HG03378 (cell line): Measurements from ENCODE around the gene MLIP.

Source experiments
- ATAC-seq: cut with Tn5 transposase; IDR thresholded peaks from one replicate; pipeline ENCODE4 v1.9.1; 2021; ENCODE audit warnings: mild to moderate bottlenecking, moderate library complexity; ENCODE audit not compliant: unreplicated experiment

The MLIP gene

GRCh38 chr6:54273214-54273820 is 162.1 kb downstream of the MLIP start:
- no peak for ATAC-seq

- ATAC-seq, result no peak
Observed at GRCh38 chr6:54274383-54274782, 163.1 kb downstream of the MLIP start.

DNA sequence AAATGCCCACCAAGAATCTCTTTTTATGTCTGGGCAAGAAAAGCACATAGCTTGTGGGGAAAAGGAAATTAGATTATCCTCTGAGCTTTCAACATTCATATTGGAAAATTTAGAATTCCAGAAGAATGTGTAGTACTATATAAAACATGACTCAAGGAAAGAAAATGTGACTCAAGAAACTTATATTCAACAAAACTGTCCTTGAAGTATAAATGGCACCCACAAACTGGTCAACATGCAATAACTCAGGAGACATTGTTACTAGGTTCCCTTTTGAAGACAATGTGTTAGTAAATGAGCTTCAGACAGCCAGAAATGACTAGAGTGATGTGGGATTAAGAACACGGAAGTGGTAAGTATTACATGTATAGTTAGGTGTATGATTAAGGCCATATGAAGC is 170.9 kb downstream of the MLIP start:
- no peak for ATAC-seq

DNA sequence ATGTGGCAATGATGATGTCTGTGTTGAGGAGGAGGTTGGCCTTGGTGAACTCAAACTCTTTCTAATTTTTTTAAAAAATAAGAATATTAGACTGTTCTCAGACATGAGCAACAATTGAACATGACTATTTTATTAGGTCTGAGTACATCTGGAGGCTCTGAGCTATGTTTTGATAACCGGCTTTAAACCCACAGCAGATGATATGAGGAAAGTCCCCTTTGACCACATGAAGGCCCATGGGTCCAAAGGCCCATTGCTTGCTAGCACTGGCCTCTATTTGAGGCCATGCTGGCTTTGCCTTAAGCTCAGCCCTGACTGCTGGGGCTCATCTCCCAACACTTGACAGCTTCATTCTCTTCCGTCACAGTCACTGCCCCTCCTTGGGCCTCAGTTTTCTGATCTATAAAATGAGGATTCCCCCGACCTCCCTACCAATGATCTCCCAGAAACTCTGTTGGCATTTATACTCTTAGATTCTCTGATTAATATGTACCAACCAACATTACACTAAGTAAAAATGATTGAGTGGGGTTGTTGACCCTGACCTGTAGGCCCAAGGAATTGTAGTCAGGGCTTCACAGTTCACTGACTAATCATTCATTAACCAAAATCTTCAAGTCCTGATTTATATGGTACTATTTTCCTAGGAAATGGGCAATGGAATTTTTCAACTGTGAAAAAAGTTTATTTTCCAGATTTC is 173.1 kb downstream of the MLIP start:
- no peak for ATAC-seq

DNA sequence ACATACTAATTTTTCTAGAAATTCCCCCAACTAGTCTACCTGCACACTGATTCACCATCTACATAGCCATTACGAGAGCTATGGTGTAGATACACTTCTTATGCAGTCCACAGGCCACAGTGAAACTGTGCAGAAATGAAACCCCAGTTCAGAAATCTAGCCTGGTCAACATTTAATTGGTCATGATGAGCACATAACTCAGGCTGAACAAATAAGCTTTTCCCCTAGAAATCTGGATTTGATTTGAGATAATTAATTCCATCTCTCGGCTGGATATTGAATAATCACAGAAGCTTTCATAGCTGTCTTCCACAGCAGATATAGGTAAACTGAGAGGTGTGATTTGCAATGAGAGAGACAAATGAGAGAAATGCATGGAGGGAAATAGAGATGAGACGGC is 174.4 kb downstream of the MLIP start:
- ATAC-seq, result no peak

DNA sequence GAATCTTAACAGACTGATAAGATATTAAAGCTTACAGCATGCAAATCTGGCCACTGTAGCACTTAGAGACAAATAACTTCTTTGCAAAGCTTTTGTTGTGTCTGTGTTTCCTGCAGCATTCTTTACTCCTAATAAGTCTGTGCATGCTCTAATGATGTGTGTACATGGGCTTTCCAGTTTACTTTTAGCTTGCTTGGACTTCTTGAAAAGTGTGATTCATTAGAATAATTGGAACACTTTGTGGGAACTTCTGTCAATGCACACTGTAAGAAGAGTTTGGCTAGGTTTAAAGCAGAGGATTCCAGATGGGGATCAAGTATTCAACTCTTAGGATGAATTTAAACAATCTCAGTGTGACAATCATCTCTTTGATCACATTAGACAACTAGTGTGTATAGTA is 174.9 kb downstream of the MLIP start:
- ATAC-seq, result no peak

GRCh38 chr6:54288474-54288873 is 177.2 kb downstream of the MLIP start:
- no peak for ATAC-seq

GRCh38 chr6:54289426-54289825 is 178.2 kb downstream of the MLIP start:
- ATAC-seq, result no peak

GRCh38 chr6:54291146-54291545 is 179.9 kb downstream of the MLIP start:
- ATAC-seq, result peak; percentile 70

DNA sequence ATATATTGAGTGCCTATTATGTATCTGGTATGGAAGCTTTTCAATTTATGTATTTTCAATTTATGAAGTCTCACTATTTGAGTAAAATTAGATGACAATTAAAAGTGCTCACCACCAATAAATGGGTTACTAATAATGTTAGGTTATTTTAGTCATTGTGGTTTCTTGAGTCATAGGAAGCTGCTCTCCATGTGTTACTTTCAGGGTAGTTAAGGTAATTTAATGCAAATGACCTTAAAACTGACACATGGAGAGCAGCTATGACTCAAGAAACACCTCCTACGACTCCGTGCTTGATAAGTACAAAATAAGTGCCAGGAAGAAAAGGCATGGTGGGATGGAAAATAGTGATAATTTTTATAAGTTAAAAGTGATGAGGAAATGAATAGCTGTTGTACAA is 180.5 kb downstream of the MLIP start:
- ATAC-seq, result peak; percentile 94

DNA sequence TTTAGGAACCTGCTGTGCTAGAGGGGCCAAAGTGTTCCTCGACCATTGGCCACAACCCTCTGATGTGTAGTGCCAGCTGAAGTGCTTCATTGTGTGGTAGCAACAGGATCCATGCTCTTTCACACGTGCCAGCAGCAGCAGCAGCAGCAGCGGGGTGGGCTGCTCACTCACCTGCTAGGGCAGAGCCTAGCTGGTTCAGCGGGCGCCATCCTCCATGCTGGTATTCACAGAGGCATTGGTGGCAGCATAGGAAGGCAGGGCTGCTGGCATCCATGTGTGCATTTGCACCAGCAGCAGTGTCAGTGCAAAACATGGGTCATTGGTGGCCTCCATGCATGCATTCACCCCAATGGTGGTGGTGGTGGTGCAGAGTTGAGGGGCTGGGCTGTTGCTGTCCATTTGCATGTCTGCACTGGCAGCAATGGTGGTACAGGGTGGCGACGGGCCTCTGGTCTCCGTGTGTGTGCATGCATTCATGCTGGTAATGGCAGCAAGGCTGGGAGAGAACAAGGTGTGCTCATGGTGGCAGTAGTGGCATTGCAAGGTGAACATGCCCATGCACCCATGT is 183.8 kb downstream of the MLIP start:
- ATAC-seq, result no peak

DNA sequence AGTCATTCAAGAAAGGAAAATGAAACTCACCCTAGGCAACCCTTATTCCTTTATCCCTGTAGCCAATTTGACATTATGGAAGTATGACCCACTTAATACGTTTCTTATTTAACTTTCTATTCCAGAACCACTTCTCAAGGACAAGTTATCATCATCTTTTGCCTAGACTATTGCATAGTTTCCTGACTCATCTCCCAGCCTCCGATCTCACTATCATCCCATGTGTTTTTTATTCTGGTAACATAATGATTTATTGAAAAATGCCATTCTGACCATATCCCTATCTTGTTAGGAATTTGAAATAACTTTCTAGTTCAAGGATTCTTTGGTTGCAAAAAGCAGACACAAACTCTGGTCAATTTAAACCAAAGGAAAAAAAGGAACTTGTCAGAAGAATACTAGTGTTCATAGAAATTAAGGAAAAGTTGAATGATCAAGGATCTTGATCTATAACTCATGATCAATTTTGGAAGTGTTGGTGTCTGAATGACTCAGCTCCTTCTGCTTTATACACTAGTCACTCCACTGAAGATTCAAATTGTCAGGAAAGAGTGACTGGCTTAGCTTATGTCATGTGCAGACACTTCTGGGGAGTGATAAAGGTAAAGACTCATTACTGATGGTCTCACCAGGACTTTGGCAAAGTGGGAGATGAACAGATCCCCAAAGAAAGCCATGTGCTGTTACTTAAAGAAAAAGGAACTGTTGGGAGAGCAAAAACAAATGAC is 188.5 kb downstream of the MLIP start:
- no peak for ATAC-seq

DNA sequence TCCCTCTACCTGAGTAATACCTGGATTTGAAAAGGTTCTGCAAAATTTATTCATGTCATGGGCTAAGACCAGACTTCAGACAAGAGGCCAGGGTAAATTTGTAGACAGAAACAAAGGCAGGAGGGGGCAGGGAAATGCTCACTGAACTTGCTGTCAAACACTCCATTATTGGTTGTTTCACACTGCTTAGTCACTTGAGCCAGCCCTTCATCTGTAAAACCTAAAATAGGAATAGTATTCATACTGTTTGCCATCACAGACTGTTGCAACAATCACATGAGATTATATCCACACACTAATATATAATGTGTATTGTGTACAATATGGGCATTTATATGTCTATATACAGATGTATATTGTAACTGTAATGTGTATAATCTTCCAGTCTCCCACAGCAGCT is 190.5 kb downstream of the MLIP start:
- ATAC-seq, result no peak

DNA sequence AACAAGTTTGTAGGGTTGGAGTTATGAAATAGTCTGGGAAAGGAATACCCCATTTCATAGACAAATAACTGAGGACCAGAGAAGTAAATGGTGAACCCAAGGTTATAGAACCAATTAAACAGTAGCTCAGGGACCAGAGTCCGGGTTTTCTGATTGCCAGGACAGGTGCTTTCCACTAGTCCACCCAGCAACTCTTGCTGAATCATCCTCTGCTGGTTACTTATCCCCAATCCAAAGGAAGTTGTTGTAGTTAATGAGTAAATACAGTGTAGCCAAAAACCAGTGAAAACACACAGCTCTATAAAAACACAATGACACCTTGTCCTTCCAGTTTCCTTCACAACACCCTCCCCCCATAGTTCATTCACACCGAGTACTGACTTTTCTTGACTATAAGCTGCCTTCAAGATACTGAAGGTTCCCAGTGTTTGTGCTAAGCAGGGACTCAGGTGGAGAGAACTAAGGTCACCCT is 196.2 kb downstream of the MLIP start:
- ATAC-seq, result peak; percentile 76

- peak; percentile 48 for ATAC-seq
Observed at GRCh38 chr6:54308289-54308985, 197.2 kb downstream of the MLIP start, which contains the start of gene TINAG. TINAG (plus strand) TSS chr6:54308441; CDS start chr6:54308551, 110 bp downstream.

DNA sequence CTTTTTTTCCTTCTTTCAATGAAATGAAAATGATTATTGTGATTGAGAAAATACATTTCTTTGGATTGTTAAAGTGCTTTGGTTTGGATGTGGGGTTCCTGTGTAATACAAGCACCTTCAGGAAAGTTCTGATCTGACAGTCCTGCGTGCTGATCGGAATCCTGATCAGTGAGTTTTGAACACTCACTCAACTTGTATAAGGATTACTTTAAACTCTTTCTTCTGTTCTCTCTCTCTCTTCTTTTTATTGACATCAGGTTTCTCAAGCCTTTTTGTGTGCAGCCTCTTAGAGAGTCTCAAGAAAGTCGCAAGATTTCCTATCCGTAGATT is 197.7 kb downstream of the MLIP start:
- ATAC-seq, result no peak

DNA sequence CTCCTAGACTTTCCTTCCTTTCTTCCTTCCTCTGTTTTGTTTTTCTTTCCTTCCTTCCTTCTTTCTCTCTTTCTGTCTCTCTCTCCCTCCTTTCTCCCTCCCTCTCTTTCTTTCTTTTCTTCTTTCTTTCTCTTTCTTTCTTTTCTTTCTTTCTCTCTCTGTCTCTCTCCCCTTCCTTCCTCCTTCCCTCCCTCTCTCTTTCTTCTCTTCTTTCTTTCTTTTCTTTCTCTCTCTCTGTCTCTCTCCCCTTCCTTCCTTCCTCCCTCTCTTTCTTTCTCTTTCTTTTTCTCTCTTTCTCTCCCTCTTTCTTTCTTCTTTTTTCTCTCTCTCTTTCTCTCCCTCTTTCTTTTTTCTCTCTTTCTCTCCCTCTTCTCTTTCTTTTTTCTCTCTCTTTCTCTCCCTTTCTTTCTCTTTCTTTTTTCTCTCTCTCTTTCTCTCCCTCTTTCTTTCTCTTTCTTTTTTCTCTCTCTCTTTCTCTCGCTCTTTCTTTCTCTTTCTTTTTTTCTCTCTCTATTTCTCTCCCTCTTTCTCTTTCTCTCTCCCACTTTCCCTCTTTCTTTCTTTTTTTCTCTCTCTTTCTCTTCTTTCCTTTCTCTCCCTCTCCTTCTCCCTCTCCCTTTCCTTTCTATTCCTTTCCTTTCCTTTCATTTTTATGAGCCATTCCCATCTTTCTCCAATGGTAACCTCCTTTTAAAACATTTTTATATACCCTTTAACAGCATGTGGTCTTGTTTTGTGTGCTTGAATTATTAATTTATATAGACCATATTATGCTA is 199.3 kb downstream of the MLIP start:
- no peak for ATAC-seq

- no peak for ATAC-seq
Observed at GRCh38 chr6:54315656-54316055, 204.4 kb downstream of the MLIP start.
